ENCODE measurements around the gene TAF4B. TPM values are rescaled to one million over a fixed set of nuclear protein-coding genes. Genes with fewer than 3 reads are reported as not detected.

Gene TAF4B
- total and polyA plus RNA-seq, 12 donors = 0.73 to 1.8 (median 1.5) TPM

GRCh38 chr18:26262156-26262555, 35.9 kb downstream of the TAF4B start:
- 83 to 86% methylated on average over 4 of the region's 4 CpGs for WGBS, 2 donors
- Histone ChIP-seq H3K27ac (no peak overlapping the region), H3K4me1 (no peaks in the 10 kb centered on the region), H3K36me3 (no peaks in the 10 kb centered on the region), H3K9me3 (peaks cover 0 to 9% (median 0%) of the 10 kb centered on the region in 11 donors), H3K4me3 (no peak overlapping the region), H3K27me3 (no peaks in the 10 kb centered on the region)
- no peak for DNase-seq
- no peak for TF ChIP-seq CTCF (IDR thresholded peaks at IDR 0.05)
- ATAC-seq = no peak
- intact Hi-C loops (cut with DNase I) = loop anchor here in 1 of 10 donors (10.0 kb wide), 1 partner anchor 577 kb away; no protein-coding TSS in a partner anchor

GRCh38 chr18:26267357-26267930, 41.2 kb downstream of the TAF4B start:
- intact Hi-C loops (cut with DNase I) = loop anchor here in 1 of 10 donors (10.0 kb wide), 1 partner anchor 583 kb away; no protein-coding TSS in a partner anchor
- no peak overlapping the region for H3K4me3 ChIP-seq
- WGBS, 2 donors = 74 to 75% methylated on average over 4 of the region's 4 CpGs
- H3K36me3 ChIP-seq = peaks cover 0 to 8% (median 0%) of the 10 kb centered on the region in 9 donors
- no peaks in the 10 kb centered on the region for H3K27me3 ChIP-seq
- DNase-seq (no peak), ATAC-seq (no peak)
- H3K27ac ChIP-seq = no peak overlapping the region
- H3K4me1 ChIP-seq = no peaks in the 10 kb centered on the region
- TF ChIP-seq CTCF (IDR thresholded peaks at IDR 0.05) = no peak
- no peaks in the 10 kb centered on the region for H3K9me3 ChIP-seq

- intact Hi-C loops (cut with DNase I) = loop anchor here in 1 of 10 donors (10.0 kb wide), 1 partner anchor 584 kb away; no protein-coding TSS in a partner anchor
- H3K27me3 ChIP-seq = no peaks in the 10 kb centered on the region
- no peak overlapping the region for H3K4me3 ChIP-seq
- no peak overlapping the region for H3K27ac ChIP-seq
- H3K9me3 ChIP-seq = no peaks in the 10 kb centered on the region
- H3K4me1 ChIP-seq = no peaks in the 10 kb centered on the region
- no peak for TF ChIP-seq CTCF (IDR thresholded peaks at IDR 0.05)
- ATAC-seq = no peak
- 95 to 99% methylated on average over 4 of the region's 4 CpGs for WGBS, 2 donors
- H3K36me3 ChIP-seq = peaks cover 0 to 8% (median 0%) of the 10 kb centered on the region in 9 donors
- no peak for DNase-seq
Observed at GRCh38 chr18:26268454-26268853, 42.2 kb downstream of the TAF4B start.

GRCh38 chr18:26271917-26272549, 45.8 kb downstream of the TAF4B start:
- intact Hi-C loops (cut with DNase I) = loop anchor here in 1 of 10 donors (10.0 kb wide), 1 partner anchor 63 kb away; no protein-coding TSS in a partner anchor
- 89 to 95% methylated on average over 14 of the region's 14 CpGs for WGBS, 2 donors
- no peaks in the 10 kb centered on the region for H3K27me3 ChIP-seq
- no peak overlapping the region for H3K4me3 ChIP-seq
- H3K9me3 ChIP-seq = no peaks in the 10 kb centered on the region
- TF ChIP-seq CTCF (IDR thresholded peaks at IDR 0.05) = no peak
- no peak for DNase-seq
- H3K36me3 ChIP-seq = peaks cover 0 to 13% (median 0%) of the 10 kb centered on the region in 9 donors
- no peak overlapping the region for H3K27ac ChIP-seq
- no peaks in the 10 kb centered on the region for H3K4me1 ChIP-seq
- ATAC-seq = no peak

Measured in heart right ventricle (tissue), 16 donors.